ENCODE results near the gene EXT2.

Gene EXT2

DNA sequence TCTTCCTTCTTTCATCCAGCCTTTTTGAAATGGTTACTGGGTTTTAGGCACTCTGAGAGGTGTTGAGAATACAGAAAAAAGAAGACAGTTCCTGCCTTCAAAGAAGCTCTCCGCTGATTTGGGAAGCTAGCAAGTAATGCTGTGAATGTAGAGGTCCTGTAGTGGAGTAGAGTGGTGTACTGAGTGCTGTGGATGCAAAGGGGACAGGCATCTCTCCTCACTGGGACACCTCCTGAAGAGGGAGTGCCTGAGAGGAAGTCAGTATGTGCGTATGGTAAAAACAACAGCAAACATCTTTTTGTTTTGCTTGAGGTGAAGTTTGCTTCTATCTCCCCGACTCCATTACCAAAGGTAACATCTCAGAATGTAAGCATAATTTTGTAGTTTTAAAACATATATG, 77.5 kb downstream of the EXT2 start:
- in situ Hi-C loops (cut with MboI; ENCODE audit: low sequenced_read_pairs, unreplicated experiment): no loop called here
- TF ChIP-seq, protein P1, sequence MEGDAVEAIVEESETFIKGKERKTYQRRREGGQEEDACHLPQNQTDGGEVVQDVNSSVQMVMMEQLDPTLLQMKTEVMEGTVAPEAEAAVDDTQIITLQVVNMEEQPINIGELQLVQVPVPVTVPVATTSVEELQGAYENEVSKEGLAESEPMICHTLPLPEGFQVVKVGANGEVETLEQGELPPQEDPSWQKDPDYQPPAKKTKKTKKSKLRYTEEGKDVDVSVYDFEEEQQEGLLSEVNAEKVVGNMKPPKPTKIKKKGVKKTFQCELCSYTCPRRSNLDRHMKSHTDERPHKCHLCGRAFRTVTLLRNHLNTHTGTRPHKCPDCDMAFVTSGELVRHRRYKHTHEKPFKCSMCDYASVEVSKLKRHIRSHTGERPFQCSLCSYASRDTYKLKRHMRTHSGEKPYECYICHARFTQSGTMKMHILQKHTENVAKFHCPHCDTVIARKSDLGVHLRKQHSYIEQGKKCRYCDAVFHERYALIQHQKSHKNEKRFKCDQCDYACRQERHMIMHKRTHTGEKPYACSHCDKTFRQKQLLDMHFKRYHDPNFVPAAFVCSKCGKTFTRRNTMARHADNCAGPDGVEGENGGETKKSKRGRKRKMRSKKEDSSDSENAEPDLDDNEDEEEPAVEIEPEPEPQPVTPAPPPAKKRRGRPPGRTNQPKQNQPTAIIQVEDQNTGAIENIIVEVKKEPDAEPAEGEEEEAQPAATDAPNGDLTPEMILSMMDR (IDR thresholded peaks at IDR 0.05; ENCODE audit: borderline replicate concordance, control extremely low read depth, extremely low read depth, insufficient read depth, missing control alignments): no peak
- DNase-seq (ENCODE audit: low spot score): no peak

GRCh38 chr11:44174842-44175241, 79.4 kb downstream of the EXT2 start:
- TF ChIP-seq, protein P1 (IDR thresholded peaks at IDR 0.05; ENCODE audit: borderline replicate concordance, control extremely low read depth, extremely low read depth, insufficient read depth, missing control alignments): no peak
- in situ Hi-C loops (cut with MboI; ENCODE audit: low sequenced_read_pairs, unreplicated experiment): no loop called here
- no peak for DNase-seq (ENCODE audit: low spot score)

- in situ Hi-C loops (cut with MboI; ENCODE audit: low sequenced_read_pairs, unreplicated experiment): no loop called here
- DNase-seq (ENCODE audit: low spot score): no peak
- TF ChIP-seq, protein P1 (IDR thresholded peaks at IDR 0.05; ENCODE audit: borderline replicate concordance, control extremely low read depth, extremely low read depth, insufficient read depth, missing control alignments): no peak
These were observed 81.2 kb downstream of the EXT2 start for GRCh38 chr11:44176546-44177213.

- in situ Hi-C loops (cut with MboI; ENCODE audit: low sequenced_read_pairs, unreplicated experiment): no loop called here
- no peak for DNase-seq (ENCODE audit: low spot score)
- TF ChIP-seq, protein P1 (IDR thresholded peaks at IDR 0.05; ENCODE audit: borderline replicate concordance, control extremely low read depth, extremely low read depth, insufficient read depth, missing control alignments): no peak
These were observed 82.4 kb downstream of the EXT2 start for GRCh38 chr11:44177905-44178304.

GRCh38 chr11:44178381-44178780, 82.9 kb downstream of the EXT2 start:
- DNase-seq (ENCODE audit: low spot score): no peak
- TF ChIP-seq, protein P1 (IDR thresholded peaks at IDR 0.05; ENCODE audit: borderline replicate concordance, control extremely low read depth, extremely low read depth, insufficient read depth, missing control alignments): no peak
- in situ Hi-C loops (cut with MboI; ENCODE audit: low sequenced_read_pairs, unreplicated experiment): no loop called here

GRCh38 chr11:44179173-44179572, 83.7 kb downstream of the EXT2 start:
- TF ChIP-seq, protein P1 (IDR thresholded peaks at IDR 0.05; ENCODE audit: borderline replicate concordance, control extremely low read depth, extremely low read depth, insufficient read depth, missing control alignments): no peak
- no peak for DNase-seq (ENCODE audit: low spot score)
- in situ Hi-C loops (cut with MboI; ENCODE audit: low sequenced_read_pairs, unreplicated experiment): no loop called here

Data from GM13976 (cell line).